Activated T-cell treated with anti-CD3 and anti-CD28 coated beads, Interleukin-2, amount 50 U/mL, for 72 hours (primary cell): ENCODE results near the gene CADPS. TPM values are rescaled to one million over a fixed set of nuclear protein-coding genes. Genes with fewer than 3 reads are reported as not detected.

Source experiments
- ATAC-seq, 2 donors: fragments of 150-1000 bp; cut with Tn5 transposase; replicated peaks in 1 of 2; 2 replicates each; pipeline ENCODE4 v1.10.0; 2021; ENCODE audit warnings: moderate library complexity in 2 of 2, mild to moderate bottlenecking in 1 of 2
- DNase-seq, 2 donors: peaks; one replicate each; pipeline ENCODE4 v3.0.0; 2021 to 2022; ENCODE audit warnings: mixed read lengths in 1 of 2
- H3K27ac Mint-ChIP-seq: one replicate; pipeline ENCODE4 v1.8.0; 2022; ENCODE audit warnings: mild to moderate bottlenecking, moderate library complexity, mixed read lengths
- H3K27me3 Mint-ChIP-seq: one replicate; pipeline ENCODE4 v1.8.0; 2022; ENCODE audit warnings: low read depth, mixed read lengths
- H3K36me3 Mint-ChIP-seq, 2 donors: one replicate each; pipeline ENCODE4 v1.8.0; 2022; ENCODE audit warnings: mixed read lengths in 2 of 2, mild to moderate bottlenecking in 1 of 2; ENCODE audit not compliant: insufficient read depth in 2 of 2
- H3K4me1 Mint-ChIP-seq: one replicate; pipeline ENCODE4 v1.8.0; 2022; ENCODE audit warnings: low read depth, mixed read lengths
- H3K4me3 Mint-ChIP-seq, 2 donors: one replicate each; pipeline ENCODE4 v1.8.0; 2022; ENCODE audit warnings: mild to moderate bottlenecking in 2 of 2, mixed read lengths in 2 of 2, moderate library complexity in 2 of 2
- H3K9me3 Mint-ChIP-seq, 2 donors: one replicate each; pipeline ENCODE4 v1.8.0; 2022; ENCODE audit warnings: mixed read lengths in 2 of 2
- total RNA-seq, 2 donors: library from RNA; stranded (reverse); gene quantifications; one replicate each; pipeline ENCODE4 v1.2.3, GENCODE V29; 2022

CADPS gene
- total RNA-seq, 2 donors from 2014 or later: not detected

DNA sequence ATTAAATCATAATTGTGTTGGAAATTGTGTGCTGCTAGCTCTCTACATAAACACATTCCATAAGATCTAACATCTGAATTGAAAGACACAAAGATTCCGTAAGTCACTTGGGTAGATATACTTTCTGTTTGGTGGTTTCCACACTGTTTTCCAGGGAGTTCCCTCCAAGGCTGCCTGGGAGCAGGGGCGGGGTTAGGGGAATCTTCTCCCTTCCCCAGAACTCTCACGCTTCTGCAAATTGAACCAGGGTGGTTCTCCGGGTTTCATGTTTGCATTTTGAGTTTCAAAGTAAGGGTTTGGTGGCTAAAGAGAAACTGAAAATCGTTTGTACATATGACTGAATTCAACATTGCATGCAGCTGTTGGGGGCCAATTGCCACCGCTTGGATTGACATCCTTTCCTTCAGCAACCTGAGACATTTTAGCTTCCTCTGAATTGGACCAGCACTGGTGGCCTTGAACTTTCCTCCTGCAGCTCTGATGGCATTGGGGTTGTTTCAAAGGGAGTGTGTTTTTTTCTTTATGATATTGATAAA, 309.1 kb downstream of the CADPS start:
- DNase-seq: no peak
- Mint-ChIP-seq H3K36me3 (no peaks in the 10 kb centered on the region), H3K4me1 (no peaks in the 10 kb centered on the region), H3K4me3 (no peak overlapping the region), H3K27ac (no peak overlapping the region), H3K9me3 (peaks cover 0 to 3% of the 10 kb centered on the region in 2 donors), H3K27me3 (no peaks in the 10 kb centered on the region)
- no peak for ATAC-seq

DNA sequence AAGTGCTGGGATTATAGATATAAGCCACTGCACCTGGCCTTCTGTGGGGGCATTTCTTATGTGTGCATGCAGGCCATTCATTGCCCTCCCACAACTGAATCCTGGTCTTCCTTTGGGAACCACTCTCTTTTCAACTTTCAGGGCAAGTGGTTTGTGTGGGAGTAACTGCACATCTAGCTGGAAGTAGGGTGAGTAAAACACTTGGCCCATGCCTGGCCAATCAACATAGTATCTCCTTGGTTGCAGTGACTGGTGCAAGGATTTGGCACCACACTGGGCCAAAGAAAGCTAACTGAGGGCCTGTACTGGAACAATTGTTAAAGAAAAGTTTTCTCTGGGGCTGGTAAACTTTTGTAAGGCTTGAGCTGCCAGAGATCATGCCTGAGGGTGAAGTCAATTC, 312.6 kb downstream of the CADPS start:
- no peak for DNase-seq
- Mint-ChIP-seq H3K4me3 (no peak overlapping the region), H3K27ac (no peak overlapping the region), H3K36me3 (no peaks in the 10 kb centered on the region), H3K9me3 (no peaks in the 10 kb centered on the region), H3K4me1 (no peaks in the 10 kb centered on the region), H3K27me3 (no peaks in the 10 kb centered on the region)
- no peak for ATAC-seq

DNA sequence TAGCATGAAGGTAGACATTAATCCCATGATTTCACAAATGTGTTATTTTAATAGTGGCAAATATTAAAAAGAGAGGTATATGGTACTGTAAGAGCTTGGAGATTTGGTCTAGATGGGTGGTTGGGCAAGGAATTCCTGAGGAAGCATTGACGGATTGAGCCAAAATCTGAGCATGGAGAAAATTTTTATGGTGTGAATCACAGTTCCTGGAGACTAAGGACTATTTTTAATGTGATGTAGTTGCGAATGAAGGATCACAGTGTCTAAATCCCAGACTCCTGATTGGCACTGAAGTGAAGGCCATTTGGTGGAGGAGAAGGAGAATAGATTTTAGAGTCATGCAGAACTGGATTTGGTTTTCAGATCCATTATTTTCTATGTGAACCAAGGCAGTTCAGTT, 313.2 kb downstream of the CADPS start:
- no peaks in the 10 kb centered on the region for H3K9me3 Mint-ChIP-seq
- no peaks in the 10 kb centered on the region for H3K36me3 Mint-ChIP-seq
- DNase-seq: no peak
- H3K27me3 Mint-ChIP-seq: no peaks in the 10 kb centered on the region
- no peaks in the 10 kb centered on the region for H3K4me1 Mint-ChIP-seq
- ATAC-seq: no peak
- H3K27ac Mint-ChIP-seq: no peak overlapping the region
- no peak overlapping the region for H3K4me3 Mint-ChIP-seq

DNA sequence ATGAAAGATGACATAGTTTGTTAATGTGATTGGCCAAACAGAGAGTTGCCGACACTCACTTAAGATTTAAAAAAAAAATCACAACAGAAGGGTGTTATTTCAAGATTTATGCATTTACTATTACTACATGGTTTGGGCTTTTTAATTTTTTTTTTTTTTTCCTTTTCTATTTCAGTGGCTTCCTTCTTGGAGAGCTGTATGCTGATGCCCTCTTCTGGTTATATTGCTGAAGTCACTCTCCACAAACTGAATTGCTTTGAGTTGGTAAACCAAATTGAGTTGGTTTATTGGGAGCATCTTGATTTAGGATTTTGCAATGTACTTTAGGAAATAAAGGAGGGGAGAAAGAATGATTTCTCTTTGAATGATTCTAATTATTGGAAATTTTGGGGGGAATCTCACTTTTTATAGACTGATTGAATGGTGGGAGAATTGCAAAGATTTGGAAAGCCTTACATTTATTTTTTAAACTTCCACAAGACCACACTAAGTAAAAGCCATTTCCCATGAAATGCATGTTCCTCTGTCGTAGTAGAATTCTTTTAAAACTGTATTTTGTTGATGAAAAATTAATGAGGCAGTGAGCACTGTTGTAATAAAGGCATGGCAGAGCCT, 315.3 kb downstream of the CADPS start:
- DNase-seq (no peak), ATAC-seq (no peak)
- H3K27ac Mint-ChIP-seq: no peak overlapping the region
- H3K4me1 Mint-ChIP-seq: no peaks in the 10 kb centered on the region
- H3K27me3 Mint-ChIP-seq: no peaks in the 10 kb centered on the region
- no peaks in the 10 kb centered on the region for H3K36me3 Mint-ChIP-seq
- H3K4me3 Mint-ChIP-seq: no peak overlapping the region
- no peaks in the 10 kb centered on the region for H3K9me3 Mint-ChIP-seq

DNA sequence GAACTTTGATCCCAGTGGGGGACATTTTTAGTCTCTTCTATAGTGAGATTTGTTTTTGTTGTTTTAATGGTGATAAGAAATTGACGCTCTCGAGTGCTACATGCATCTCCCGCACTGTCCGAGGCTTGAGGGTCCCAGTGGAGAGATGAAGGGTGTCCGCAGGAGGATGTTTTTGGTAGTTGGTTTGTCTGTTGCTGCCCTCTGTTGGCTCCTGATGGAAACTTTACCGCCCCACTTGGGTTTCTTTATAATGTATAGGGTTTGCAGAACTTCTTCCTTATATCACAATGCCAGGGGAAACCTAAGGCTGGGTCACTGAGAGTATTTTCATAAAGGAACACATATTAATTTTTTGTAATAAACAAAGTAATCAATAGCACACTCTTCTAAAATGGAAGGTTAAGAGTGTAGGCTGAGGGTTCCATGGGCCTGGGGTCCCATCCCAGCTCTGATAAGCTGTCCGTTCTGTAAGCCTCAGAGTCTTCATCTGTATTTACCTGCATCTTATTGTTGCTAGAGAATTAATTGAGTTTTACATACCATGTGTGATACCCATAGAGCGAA, 316.6 kb downstream of the CADPS start:
- Mint-ChIP-seq H3K27me3 (no peaks in the 10 kb centered on the region), H3K4me1 (no peaks in the 10 kb centered on the region), H3K4me3 (no peak overlapping the region), H3K36me3 (no peaks in the 10 kb centered on the region), H3K9me3 (no peaks in the 10 kb centered on the region), H3K27ac (no peak overlapping the region)
- DNase-seq (peak in 1 of 2 donors; percentile 2), ATAC-seq (no peak)

DNA sequence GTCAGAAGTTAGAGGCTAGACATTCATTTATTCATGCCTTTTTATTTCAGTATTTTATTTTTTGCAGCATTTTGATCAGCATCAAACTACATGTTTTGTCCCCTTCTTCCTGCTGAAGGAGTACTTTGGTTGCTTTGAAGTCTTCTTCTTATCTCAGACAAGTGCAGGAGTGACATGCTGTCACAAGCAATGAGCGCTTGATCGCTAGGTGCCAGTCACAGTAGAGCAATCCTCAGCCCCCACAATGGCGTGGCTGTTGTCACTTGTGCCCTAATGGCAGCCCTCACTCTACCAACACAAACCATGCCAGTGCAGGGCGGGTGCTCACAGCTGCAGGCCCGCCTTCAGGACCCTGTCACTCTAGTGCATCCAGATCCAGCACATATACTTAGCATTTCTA, 317.2 kb downstream of the CADPS start:
- H3K27ac Mint-ChIP-seq: no peak overlapping the region

DNA sequence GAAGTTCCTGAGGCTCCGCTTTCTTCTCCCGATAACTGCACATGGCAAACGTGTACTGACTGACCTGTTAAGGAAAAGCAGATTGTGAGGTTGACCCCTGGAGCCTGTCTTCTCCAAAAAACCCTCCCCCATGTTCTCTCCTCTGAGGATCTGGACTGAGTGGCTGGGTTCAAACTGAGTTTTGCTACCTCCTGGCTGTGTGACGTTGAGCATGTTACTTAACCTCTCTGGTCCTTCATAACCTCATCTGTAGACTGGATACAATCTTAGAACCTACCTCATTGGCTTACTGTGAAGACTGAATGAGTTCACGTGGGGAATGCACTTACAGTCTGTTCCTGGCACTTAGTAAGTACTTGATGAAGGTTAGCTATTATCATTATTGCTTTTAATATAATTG, 317.8 kb downstream of the CADPS start:
- no peaks in the 10 kb centered on the region for H3K27me3 Mint-ChIP-seq
- no peak overlapping the region for H3K27ac Mint-ChIP-seq
- H3K4me3 Mint-ChIP-seq: no peak overlapping the region
- H3K36me3 Mint-ChIP-seq: no peaks in the 10 kb centered on the region
- H3K4me1 Mint-ChIP-seq: no peaks in the 10 kb centered on the region
- no peaks in the 10 kb centered on the region for H3K9me3 Mint-ChIP-seq
- ATAC-seq (no peak), DNase-seq (no peak)

More for the DNA sequence above, 317.2 kb downstream of the CADPS start:
- Mint-ChIP-seq H3K27me3 (no peaks in the 10 kb centered on the region), H3K36me3 (no peaks in the 10 kb centered on the region), H3K4me1 (no peaks in the 10 kb centered on the region), H3K4me3 (no peak overlapping the region), H3K9me3 (no peaks in the 10 kb centered on the region)
- ATAC-seq: no peak
- DNase-seq: no peak

DNA sequence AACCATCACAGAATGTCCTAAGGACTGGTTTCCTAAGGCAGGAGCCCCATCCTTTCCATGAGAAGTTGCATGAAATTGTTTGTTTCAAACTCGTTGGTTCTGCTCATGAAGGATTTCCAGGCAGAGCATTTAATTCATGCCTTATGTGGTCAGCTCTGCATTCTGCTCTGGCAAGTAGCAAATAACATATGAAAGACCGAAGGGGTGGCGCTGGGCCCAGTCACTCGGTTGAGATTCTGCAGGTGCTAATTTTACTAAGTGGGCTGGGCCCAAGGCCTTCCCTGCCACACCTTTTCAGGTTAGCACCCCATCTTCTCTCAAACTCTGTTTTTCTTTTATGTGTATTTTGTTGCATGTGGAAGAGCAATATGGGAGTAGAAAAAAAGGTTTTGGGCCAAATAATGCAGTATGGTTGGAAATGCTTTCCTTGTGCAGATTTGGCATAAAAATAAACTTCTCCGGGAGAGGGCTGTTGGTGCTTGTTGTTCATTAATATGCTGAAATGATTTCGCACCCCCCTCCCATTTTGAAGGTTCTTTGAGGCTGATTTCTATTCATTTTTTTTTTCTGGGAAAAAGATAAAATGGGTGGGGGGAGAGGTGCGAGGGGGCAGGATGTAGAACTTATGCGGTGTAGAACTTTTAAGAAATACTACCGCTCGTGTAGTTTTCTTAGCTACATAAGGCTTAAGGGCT, 318.9 kb downstream of the CADPS start:
- DNase-seq (no peak), ATAC-seq (no peak)
- Mint-ChIP-seq H3K27me3 (peaks cover 5% of the 10 kb centered on the region), H3K9me3 (no peaks in the 10 kb centered on the region), H3K4me1 (no peaks in the 10 kb centered on the region), H3K27ac (no peak overlapping the region), H3K36me3 (no peaks in the 10 kb centered on the region), H3K4me3 (no peak overlapping the region)

DNA sequence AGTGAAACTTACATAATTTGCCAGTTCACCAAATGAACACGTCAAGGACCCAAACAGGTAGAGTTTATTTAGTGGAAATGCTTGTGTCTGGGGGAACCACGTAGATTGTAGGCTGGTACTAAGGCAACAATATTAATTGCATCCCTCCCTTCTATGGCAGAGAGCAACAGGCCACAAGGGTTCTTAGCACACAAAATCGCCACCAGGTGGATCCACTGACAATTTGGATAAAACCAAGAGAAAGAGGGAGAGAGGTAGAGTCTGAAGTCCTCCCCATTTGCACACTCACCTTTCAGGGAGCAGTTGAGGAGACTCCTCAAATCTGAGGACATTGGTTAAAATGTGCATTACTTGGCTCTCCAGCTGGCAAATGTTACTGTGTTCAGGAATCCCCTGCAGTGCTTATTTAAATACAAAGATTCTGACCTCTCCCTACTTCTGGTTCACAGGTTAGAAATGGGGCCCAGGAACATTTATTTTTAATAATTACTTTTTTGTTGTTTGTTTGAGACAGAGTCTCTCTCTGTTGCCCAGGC, 320.9 kb downstream of the CADPS start:
- Mint-ChIP-seq H3K36me3 (no peaks in the 10 kb centered on the region), H3K9me3 (no peaks in the 10 kb centered on the region), H3K4me1 (no peaks in the 10 kb centered on the region), H3K27ac (no peak overlapping the region), H3K27me3 (peaks cover 10% of the 10 kb centered on the region), H3K4me3 (no peak overlapping the region)
- DNase-seq (no peak), ATAC-seq (no peak)

DNA sequence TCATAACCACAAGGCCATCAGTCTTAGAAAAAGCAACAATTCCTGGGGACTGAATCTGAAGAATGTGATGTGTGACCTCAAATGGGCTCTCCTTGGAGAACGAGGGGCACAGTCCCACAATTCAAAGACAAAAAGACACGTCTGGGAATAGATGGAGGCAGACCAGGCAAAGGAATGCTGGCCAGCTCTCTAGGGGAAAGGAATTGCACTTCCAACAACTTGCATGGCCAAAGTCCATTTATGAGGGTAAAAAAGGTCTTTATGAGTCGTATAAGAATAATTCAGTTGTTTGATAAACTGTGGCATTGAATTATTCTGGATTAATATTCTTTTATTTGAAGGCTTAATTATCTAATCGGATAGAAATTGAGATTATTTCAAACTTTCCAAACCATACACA, 321.4 kb downstream of the CADPS start:
- no peak for ATAC-seq
- Mint-ChIP-seq H3K4me3 (no peak overlapping the region), H3K27me3 (peaks cover 10% of the 10 kb centered on the region)

DNA sequence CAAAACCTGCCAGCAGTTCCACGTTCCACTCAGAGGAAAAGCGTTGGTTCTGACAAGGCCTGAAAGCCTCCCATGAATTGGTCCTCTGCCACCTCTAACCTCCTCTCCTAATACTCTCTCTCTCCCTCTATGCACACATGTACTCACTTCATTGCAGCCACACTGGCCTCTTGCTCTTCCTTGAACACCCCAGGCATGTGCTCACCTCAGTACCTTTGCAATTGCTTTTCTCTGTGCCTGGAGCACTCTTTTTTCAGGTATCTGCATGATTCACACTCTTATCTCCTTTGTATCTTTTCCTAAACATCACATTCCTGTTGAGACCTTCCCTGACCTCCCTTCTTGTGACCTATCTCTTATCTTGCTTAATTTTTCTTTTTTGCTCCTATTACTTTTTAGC, 323.7 kb downstream of the CADPS start:
- Mint-ChIP-seq H3K9me3 (no peaks in the 10 kb centered on the region), H3K27ac (no peak overlapping the region), H3K27me3 (peaks cover 17% of the 10 kb centered on the region), H3K4me3 (no peak overlapping the region), H3K36me3 (no peaks in the 10 kb centered on the region), H3K4me1 (no peaks in the 10 kb centered on the region)
- DNase-seq (no peak), ATAC-seq (no peak)

More for the DNA sequence above, 321.4 kb downstream of the CADPS start:
- no peak for DNase-seq
- Mint-ChIP-seq H3K4me1 (no peaks in the 10 kb centered on the region), H3K36me3 (no peaks in the 10 kb centered on the region), H3K27ac (no peak overlapping the region), H3K9me3 (no peaks in the 10 kb centered on the region)

DNA sequence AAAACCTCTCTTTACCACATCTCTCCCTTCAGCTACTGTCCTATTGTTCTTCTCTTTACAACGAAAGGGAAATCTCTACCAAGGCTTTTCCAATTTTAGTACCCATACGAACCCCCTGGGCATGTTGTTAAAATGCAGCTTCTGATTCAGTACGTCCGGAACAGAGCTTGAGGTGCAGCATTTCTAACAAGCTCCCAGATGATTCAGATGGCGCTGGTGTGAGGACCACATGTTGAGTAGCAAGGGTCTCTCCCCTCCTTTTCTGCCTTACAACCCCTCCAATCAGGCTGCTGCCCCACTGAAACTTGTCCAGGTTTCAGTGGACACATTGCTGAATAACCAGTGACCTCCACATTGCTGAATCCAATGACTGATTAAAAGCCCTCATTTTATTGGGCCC, 324.8 kb downstream of the CADPS start:
- DNase-seq (no peak), ATAC-seq (no peak)
- Mint-ChIP-seq H3K36me3 (no peaks in the 10 kb centered on the region), H3K27me3 (peaks cover 17% of the 10 kb centered on the region), H3K9me3 (no peaks in the 10 kb centered on the region), H3K4me3 (no peak overlapping the region), H3K4me1 (no peaks in the 10 kb centered on the region), H3K27ac (no peak overlapping the region)

DNA sequence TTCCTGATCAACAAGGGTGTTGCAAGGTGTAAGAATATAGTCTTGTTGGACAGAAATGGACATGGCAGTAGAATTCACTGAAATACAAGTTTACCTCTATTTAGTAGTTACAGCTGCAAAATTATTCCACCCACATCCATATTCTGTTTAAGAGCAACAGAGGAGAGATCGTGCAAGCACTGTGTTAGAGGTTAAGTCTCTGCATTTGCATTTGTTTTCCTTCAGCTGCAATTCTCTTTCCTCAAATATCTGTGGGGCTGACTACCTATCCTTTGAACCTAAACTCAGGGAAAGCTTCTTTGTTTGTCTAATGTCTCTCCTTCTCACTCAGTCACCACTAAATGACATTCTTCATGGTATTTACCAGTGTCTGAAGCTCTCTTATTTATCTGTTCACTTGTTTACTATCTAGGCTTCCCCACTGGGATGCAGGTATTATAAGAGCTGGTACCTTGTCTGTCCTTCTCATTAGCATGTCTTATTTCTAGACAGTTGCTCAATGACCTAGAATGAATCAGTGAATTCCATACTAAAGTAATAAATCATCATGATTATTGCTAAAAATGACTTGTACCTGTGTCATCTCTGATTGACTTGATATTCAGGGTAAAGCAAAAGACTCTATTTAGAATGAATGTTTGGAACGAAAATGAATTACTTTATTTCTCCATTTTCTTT, 326.5 kb downstream of the CADPS start:
- Mint-ChIP-seq H3K4me3 (no peak overlapping the region), H3K36me3 (no peaks in the 10 kb centered on the region), H3K27ac (no peak overlapping the region), H3K4me1 (no peaks in the 10 kb centered on the region), H3K9me3 (no peaks in the 10 kb centered on the region), H3K27me3 (peaks cover 17% of the 10 kb centered on the region)
- ATAC-seq (no peak), DNase-seq (no peak)
